Skin epidermis (tissue), 12 donors: ENCODE data around the gene CIC.
"Not testable (repeated sequence)": the region's sequence is repeated elsewhere in the genome, so short reads cannot be mapped to it uniquely, and the experiment has no call there.

Experiments used
- H3K27ac ChIP-seq, 21 experiments: fragments of 200-600 bp; sonication (generic) in 11 of 21; one replicate each; pipeline ENCODE4 v1.5.0; 2020; ENCODE audit warnings: mild to moderate bottlenecking in 3 of 21, inconsistent platforms in 2 of 21, moderate library complexity in 2 of 21
- H3K4me3 ChIP-seq, 7 experiments: fragments of 200-600 bp; sonication (generic) in 2 of 7; one replicate each; pipeline ENCODE4 v1.5.0; 2020; ENCODE audit warnings: inconsistent platforms in 2 of 7, mild to moderate bottlenecking in 2 of 7, moderate library complexity in 1 of 7

Gene CIC

DNA sequence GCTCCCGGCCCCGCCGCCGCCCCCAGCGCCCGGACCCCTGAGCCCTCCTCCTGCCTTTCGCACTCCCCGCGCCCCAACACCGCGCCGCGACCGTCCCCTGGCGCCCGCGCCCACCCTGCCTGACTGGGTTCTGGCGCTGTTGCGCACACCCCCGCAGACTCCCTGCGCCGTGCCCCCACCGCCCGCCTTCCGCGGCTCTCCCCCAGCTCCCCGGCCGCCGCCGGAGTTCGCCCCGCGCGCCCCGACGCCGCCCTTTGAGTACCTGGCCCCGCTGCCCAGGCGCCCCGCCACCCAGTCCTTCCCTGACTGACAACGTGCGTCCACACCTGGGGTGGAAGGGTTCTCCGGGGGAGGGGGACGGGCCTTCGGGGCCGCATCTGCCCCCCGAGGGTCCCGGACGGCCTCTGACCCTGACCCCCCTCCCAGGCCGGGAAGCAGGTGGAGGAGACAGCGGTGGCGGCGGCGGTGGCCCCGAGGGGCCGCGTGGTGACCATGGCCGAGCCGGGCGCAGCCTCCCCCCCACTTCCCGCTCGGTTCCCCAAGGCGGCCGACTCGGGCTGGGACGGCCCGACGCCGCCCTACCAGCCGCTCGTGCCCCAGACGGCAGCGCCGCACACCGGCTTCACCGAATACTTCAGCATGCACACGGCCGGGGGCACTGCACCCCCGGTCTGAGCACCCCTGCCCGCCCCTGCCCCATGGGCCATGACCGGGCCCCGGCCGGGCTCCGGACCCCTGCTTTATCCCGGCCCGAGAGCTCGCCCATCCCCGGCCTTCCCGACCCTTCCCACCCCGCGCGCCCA, 55.0 kb downstream of the CIC start:
- Histone ChIP-seq H3K27ac (no peak overlapping the region), H3K4me3 (peak overlapping the region; percentile 6 to 94 (median 81))

- peak overlapping the region in 1 of 21 experiments; percentile 89 for H3K27ac ChIP-seq
- H3K4me3 ChIP-seq = peak overlapping the region; percentile 6 to 94 (median 81)
Observed at GRCh38 chr19:42324655-42325307, 55.7 kb downstream of the CIC start.

DNA sequence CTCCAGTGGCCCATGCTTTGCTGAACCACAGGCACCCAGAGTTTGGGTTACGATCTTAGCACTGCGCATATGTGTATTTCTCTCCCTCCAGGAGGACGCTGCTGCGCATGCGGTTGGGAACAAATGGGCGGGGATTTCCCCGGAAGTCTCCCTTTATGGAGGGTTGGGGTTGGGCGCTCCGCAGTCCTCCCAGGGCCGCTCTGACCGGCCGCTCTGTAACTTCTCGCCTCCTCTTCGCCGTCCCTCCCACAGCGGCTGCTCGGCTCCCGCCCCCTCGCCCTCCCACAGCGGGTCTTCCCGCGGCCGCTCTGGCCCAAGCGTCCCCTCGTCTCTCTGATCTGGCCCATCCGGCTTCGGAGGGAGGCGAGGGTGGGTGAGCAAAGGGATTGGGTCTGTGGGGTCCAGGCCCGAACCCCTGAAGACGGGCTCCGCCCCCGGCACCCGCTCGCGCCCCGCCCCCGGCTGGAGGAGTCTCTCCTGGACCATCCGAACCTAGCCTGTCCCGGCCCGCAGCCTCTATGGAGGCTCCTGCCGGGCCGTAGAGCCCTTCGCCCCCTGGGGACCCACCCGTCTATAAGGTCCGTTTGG, 56.4 kb downstream of the CIC start, which contains the start of gene MEGF8:
Gene MEGF8, plus strand, starts transcription at position 328 of the 588 bp plus-strand sequence. CDS start 609 bp downstream, outside the sequence.
- Histone ChIP-seq H3K27ac (peak within 1 kb of the TSS in 20 of 21 experiments; percentile 57 to 89 (median 86)), H3K4me3 (peak within 1 kb of the TSS; percentile 64 to 95 (median 84))

GRCh38 chr19:42325896-42326771, 57.1 kb downstream of the CIC start:
- Histone ChIP-seq H3K4me3 (peak overlapping the region; percentile 64 to 95 (median 84)), H3K27ac (peak overlapping the region in 20 of 21 experiments; percentile 57 to 89 (median 86))

GRCh38 chr19:42326969-42327368, 57.9 kb downstream of the CIC start:
- Histone ChIP-seq H3K27ac (no peak overlapping the region), H3K4me3 (no peak overlapping the region)

DNA sequence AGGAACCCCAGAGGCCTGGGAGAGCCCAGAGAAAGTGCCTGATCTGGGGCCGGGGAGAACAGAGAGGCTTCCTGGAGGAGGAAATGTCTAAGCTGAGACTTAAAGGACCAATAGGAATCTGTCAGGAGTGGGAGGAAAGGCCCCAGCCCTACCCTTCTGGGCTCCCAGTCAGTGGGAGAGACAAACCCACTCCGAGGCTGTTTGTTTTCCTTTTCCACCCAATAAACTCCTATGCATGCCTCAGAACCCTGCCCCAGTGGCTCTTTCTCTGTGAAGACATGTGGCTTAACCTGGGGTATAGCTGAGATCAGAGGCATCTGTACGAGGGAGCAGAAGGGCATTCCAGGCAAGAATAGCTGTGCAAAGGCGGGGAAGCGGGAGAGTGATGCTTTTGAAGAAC, 58.3 kb downstream of the CIC start:
- Histone ChIP-seq H3K4me3 (no peak overlapping the region), H3K27ac (no peak overlapping the region)

- Histone ChIP-seq H3K27ac (no peak overlapping the region), H3K4me3 (no peak overlapping the region)
Observed at GRCh38 chr19:42328106-42328505, 59.1 kb downstream of the CIC start.

DNA sequence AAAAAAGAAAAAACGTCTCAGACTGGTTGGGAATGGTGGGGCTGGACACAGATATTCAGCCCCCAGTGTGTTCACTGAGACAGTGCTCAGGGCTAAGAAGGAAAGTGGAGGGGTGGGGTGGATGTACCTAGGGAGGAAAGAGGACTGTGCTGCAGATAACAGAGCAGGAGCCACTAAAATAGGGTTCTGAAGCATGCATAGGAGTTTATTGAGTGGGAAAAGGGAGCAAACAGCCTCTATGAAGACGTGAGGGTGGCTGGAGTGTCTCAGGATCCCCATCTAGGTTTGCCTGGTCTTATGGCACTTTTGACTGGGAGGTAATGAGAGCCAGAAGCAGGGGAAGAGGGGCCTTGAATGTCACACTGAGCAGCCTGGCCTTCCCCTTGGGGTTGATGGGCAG, 59.8 kb downstream of the CIC start:
- H3K27ac ChIP-seq = no peak overlapping the region

DNA sequence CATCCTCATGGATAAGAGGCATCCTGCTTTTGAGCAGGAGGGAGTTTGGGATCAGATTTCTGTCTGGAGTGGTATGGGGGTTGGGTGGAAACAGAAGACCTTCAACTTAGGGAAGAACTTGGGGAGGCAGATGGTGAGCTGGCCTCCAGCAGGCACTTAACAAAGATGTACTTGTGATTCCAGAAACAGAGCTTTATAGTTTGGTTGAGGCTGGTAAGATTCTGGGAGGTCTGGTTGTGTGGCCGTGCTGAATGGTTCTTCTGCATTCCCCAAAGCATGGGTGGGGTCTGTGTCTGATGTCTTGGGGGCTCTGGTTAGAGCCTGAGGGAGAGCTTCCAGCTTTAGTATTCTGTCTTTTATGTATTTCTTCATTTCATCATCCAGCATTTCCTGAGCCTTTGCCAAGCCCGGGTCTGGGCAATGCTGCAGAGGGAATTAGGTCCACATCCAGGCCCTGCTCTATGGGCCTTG, 61.2 kb downstream of the CIC start:
- no peak overlapping the region for H3K27ac ChIP-seq

More for the DNA sequence above, 59.8 kb downstream of the CIC start:
- H3K4me3 ChIP-seq = no peak overlapping the region

GRCh38 chr19:42331333-42331732, 62.3 kb downstream of the CIC start:
- H3K27ac ChIP-seq, H3K4me3 ChIP-seq: not testable (repeated sequence)

More for the DNA sequence above, 61.2 kb downstream of the CIC start:
- no peak overlapping the region for H3K4me3 ChIP-seq

GRCh38 chr19:42332059-42332458, 63.0 kb downstream of the CIC start:
- H3K4me3 ChIP-seq = no peak overlapping the region
- no peak overlapping the region for H3K27ac ChIP-seq

GRCh38 chr19:42333018-42333417, 64.0 kb downstream of the CIC start:
- no peak overlapping the region for H3K27ac ChIP-seq

GRCh38 chr19:42333975-42334696, 65.1 kb downstream of the CIC start:
- Histone ChIP-seq H3K4me3 (no peak overlapping the region), H3K27ac (no peak overlapping the region)

More at GRCh38 chr19:42333018-42333417, 64.0 kb downstream of the CIC start:
- no peak overlapping the region for H3K4me3 ChIP-seq

GRCh38 chr19:42334697-42335373, 65.8 kb downstream of the CIC start:
- H3K4me3 ChIP-seq = no peak overlapping the region
- no peak overlapping the region for H3K27ac ChIP-seq

DNA sequence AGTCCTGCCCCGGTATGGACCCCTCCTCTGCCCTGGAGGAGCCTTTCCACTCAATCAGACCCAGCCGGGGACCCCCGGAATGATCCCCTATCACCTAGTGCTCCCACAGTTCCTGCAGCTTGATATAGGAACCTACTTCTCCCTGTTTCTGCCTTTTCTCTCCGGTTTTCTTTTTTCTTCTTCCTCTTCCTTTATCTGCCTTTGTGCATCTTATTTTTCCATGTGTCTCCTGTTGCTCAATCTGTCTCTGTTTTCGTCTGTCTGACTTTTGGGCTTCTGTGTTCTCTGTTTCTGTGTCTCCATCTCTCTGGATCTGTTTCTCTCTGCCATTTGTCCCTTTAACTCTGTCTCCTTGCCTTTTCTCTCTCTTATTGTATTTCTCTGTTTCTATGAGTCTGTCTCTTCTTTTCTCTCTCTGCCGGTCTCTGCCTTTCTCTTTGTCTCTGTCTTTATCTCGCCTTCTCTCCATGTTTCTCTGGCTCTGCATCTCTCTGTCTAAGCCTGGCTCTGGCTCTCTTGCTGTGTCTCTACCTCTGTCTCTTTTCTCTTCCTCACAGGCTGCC, 66.4 kb downstream of the CIC start:
- no peak overlapping the region for H3K27ac ChIP-seq
- H3K4me3 ChIP-seq = no peak overlapping the region

DNA sequence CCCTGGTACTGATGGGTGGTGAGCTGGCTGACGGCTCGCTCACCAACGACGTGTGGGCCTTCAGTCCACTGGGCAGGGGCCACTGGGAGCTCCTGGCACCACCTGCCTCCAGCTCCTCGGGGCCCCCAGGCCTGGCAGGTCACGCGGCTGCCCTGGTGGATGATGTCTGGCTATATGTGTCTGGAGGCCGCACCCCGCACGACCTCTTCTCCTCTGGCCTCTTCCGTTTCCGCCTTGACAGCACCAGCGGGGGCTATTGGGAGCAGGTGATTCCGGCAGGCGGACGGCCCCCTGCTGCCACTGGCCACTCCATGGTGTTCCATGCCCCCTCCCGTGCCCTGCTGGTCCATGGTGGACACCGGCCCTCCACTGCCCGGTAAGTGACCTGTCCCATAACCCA, 66.9 kb downstream of the CIC start:
- Histone ChIP-seq H3K27ac (no peak overlapping the region), H3K4me3 (no peak overlapping the region)

GRCh38 chr19:42339126-42339860, 70.2 kb downstream of the CIC start:
- not testable (repeated sequence) for H3K4me3 ChIP-seq

More at GRCh38 chr19:42339126-42339860, 70.2 kb downstream of the CIC start:
- not testable (repeated sequence) for H3K27ac ChIP-seq
